Measurements from ENCODE around the gene ANTXR2. TPM values are rescaled to one million over a fixed set of nuclear protein-coding genes. Genes with fewer than 3 reads are reported as not detected.
A peak's percentile ranks its signal among the peaks of the same experiment; 100 is the strongest.
"Not testable (repeated sequence)": the region's sequence is repeated elsewhere in the genome, so short reads cannot be mapped to it uniquely, and the experiment has no call there.

ANTXR2 gene
- total and polyA plus RNA-seq, 5 experiments from 2014 or later, result 11.4 to 22.1 (median 19.3) TPM

DNA sequence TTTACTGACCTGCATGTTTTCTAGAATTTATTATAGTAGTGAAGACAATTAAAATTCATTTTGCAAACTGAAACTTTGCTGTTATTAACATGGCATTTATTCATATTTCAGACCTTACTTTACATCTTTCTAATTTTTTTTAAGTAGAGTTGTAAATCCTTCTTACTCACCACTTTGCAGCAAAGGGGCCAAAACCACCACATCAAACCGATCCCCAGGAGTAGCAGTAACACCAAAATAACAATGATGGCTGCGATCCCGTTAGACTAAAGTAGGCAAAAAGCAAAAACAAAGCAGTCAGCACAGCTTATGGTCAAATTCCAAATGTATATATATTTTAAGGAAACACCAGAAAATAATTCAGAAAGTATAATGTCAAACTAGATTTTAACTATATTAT, 64.7 kb downstream of the ANTXR2 start:
- DNase-seq, result no peak
- H3K27ac Mint-ChIP-seq, result peak overlapping the region in 1 of 10 donors; percentile 21
- peaks cover 7 to 32% (median 20%) of the 10 kb centered on the region in 4 donors for H3K4me1 Mint-ChIP-seq

DNA sequence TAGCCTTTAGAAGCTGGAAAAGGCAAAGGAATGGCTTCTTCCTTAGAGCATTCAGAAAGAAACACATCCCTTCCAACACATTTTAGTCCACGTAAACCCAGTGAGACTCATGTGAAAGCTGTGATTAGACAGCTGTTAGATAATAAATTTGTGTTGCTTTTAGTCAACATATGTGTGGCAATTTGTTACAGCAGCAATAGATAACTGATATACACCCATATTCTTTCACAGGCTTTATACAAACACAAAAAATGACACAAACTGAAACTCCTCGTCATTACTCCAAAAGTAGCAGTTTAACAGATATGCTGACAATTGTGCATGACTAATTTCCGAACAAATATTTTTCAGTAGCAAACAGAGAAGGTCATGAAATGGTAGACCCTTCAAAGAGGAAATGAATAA, 65.3 kb downstream of the ANTXR2 start:
- Mint-ChIP-seq H3K36me3 (peaks cover 20 to 40% (median 32%) of the 10 kb centered on the region in 3 donors), H3K27ac (peak overlapping the region in 3 of 10 donors; percentile 21 to 48 (median 23)), H3K4me3 (no peak overlapping the region), H3K9me3 (peaks cover 0 to 11% (median 7%) of the 10 kb centered on the region in 9 donors), H3K27me3 (no peaks in the 10 kb centered on the region), H3K4me1 (peaks cover 7 to 32% (median 20%) of the 10 kb centered on the region in 4 donors)
- no peak for DNase-seq
- POLR2A ChIA-PET, result no interaction called here
- no peak for ATAC-seq

More for the DNA sequence above, 64.7 kb downstream of the ANTXR2 start:
- Mint-ChIP-seq H3K27me3 (no peaks in the 10 kb centered on the region), H3K4me3 (no peak overlapping the region), H3K9me3 (peaks cover 0 to 11% (median 7%) of the 10 kb centered on the region in 9 donors), H3K36me3 (peaks cover 20 to 42% (median 30%) of the 10 kb centered on the region in 3 donors)
- no peak for ATAC-seq
- POLR2A ChIA-PET, result no interaction called here

DNA sequence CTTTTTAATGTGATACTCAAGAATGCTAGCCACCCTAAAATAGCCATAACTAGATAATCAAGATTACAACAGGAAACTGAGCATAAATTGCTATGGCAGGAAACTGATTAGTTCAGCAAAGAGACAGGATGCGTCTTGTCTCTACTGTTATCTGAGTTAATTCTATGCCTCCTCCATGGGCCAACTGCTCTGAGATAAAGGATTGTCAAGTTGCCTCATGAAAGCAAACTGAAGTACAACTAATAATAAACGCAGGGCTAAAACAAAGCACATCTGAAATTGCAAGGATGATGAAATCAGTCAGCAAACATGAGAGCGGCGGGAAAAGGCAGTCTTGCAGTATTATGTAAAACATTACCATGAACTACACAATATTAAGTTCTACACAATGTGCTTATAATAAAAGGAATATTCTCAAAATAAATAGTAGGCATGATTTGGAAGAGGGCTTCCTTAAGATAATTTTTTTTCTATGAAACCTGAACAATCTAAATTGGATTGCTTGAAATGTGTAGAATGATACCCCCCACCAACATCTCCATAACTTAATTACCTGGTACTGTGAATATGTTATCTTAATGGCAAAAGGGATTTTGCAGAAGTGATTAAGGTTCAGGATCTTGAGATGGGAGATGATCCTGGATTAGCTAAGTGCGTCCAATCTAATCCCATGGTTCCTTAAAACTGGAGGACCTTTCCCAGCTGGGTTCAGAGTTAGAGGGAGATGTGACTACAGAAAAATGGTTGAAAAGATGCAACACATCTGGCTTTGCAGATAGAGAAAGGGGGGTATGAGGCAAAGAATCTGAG, 65.9 kb downstream of the ANTXR2 start:
- Mint-ChIP-seq H3K4me1 (peaks cover 7 to 32% (median 20%) of the 10 kb centered on the region in 4 donors), H3K4me3 (peak overlapping the region in 2 of 10 donors; percentile 10 to 15), H3K27me3 (no peaks in the 10 kb centered on the region), H3K36me3 (peaks cover 20 to 40% (median 35%) of the 10 kb centered on the region in 3 donors), H3K9me3 (peaks cover 0 to 11% (median 7%) of the 10 kb centered on the region in 9 donors), H3K27ac (peak overlapping the region in 7 of 10 donors; percentile 21 to 66 (median 56))
- POLR2A ChIA-PET, result no interaction called here
- DNase-seq (peak in 1 of 10 donors; percentile 2), ATAC-seq (peak in 1 of 2 donors; percentile 56)

DNA sequence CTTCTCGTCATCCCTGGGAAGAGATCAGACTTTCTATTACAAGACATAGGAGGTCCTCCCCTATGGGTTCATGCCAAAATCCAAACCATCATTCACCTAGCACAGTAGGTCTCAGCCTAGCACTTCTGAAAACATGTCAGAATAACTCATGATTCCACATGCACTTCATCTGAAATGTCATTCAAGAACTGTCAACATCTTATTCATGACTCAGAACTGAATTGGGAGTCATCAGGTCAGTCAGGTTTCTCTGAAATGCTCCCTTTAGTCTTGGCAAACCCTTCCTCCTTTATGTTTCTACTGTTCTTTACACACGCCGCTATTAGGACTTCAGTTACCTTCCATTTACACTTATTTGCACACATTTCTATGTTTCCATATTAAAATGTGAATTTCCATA, 67.2 kb downstream of the ANTXR2 start:
- POLR2A ChIA-PET, result no interaction called here
- Mint-ChIP-seq H3K36me3 (peaks cover 13 to 42% (median 39%) of the 10 kb centered on the region in 3 donors), H3K27ac (peak overlapping the region in 1 of 10 donors; percentile 14), H3K4me3 (no peak overlapping the region), H3K4me1 (peaks cover 7 to 32% (median 20%) of the 10 kb centered on the region in 4 donors), H3K27me3 (no peaks in the 10 kb centered on the region), H3K9me3 (peaks cover 0 to 11% (median 7%) of the 10 kb centered on the region in 9 donors)
- ATAC-seq, result no peak
- DNase-seq, result no peak

DNA sequence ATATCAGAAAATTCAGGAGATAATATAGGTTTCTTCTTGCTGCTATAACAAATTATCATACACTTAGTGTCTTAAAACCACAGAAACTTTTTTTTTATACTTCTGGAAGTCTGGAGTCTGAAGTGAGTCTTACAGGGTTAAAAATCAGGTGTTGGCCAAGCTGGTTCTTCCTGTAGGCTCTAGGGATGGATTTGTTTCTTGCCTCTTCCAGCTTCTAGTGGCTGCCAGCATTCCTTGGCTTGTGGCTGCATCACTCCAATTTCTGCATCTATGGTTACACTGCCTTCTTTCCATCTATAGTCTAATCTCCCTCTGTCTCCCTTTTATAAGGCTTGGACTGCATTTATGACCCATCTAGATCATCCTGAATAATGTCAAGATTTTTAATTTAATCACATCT, 68.7 kb downstream of the ANTXR2 start:
- POLR2A ChIA-PET, result no interaction called here
- no peaks in the 10 kb centered on the region for H3K27me3 Mint-ChIP-seq
- H3K27ac Mint-ChIP-seq, result no peak overlapping the region
- H3K4me3 Mint-ChIP-seq, result no peak overlapping the region
- peaks cover 0 to 11% (median 7%) of the 10 kb centered on the region in 9 donors for H3K9me3 Mint-ChIP-seq
- DNase-seq (no peak), ATAC-seq (no peak)
- H3K36me3 Mint-ChIP-seq, result peaks cover 17 to 34% (median 34%) of the 10 kb centered on the region in 3 donors
- peaks cover 7 to 27% (median 17%) of the 10 kb centered on the region in 4 donors for H3K4me1 Mint-ChIP-seq

GRCh38 chr4:80002559-80002958, 70.5 kb downstream of the ANTXR2 start:
- H3K4me3 Mint-ChIP-seq, ATAC-seq, POLR2A ChIA-PET, H3K27ac Mint-ChIP-seq, H3K27me3 Mint-ChIP-seq, DNase-seq: not testable (repeated sequence)
- Mint-ChIP-seq H3K36me3 (peaks cover 17 to 32% (median 25%) of the 10 kb centered on the region in 3 donors), H3K4me1 (peaks cover 5 to 22% (median 15%) of the 10 kb centered on the region in 4 donors), H3K9me3 (peaks cover 0 to 11% (median 7%) of the 10 kb centered on the region in 9 donors)

DNA sequence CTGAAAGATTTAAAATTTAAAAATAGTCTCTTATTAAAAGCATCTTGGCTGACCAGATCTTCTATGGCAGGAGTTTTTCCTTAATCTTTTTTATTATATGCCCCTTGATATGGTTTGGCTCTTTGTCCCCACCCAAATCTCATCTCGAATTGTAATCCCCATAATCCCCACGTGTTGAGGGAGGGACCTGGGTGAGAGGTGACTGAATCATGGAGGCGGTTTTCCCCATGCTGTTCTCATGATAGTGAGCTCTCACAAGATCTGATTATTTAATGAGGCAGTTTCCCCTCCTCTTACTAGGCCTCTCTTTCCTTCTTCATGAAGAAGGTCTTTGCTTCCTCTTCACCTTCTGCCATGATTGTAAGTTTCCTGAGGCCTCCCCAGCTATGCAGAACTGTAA, 74.0 kb downstream of the ANTXR2 start:
- ATAC-seq, H3K27me3 Mint-ChIP-seq, H3K9me3 Mint-ChIP-seq, H3K4me3 Mint-ChIP-seq, DNase-seq: not testable (repeated sequence)
- peaks cover 3 to 21% (median 9%) of the 10 kb centered on the region in 3 donors for H3K36me3 Mint-ChIP-seq
- peaks cover 2 to 17% (median 8%) of the 10 kb centered on the region in 4 donors for H3K4me1 Mint-ChIP-seq
- H3K27ac Mint-ChIP-seq, result peak overlapping the region in 1 of 10 donors; percentile 21
- POLR2A ChIA-PET, result interaction anchor here (0.6 kb wide), 1 partner anchor 47 kb away, joined by 4 read pairs; no protein-coding TSS in a partner anchor

GRCh38 chr4:79998201-79998600, 74.8 kb downstream of the ANTXR2 start:
- peak overlapping the region in 1 of 10 donors; percentile 15 for H3K27ac Mint-ChIP-seq
- peaks cover 3 to 19% (median 9%) of the 10 kb centered on the region in 3 donors for H3K36me3 Mint-ChIP-seq
- no peaks in the 10 kb centered on the region for H3K9me3 Mint-ChIP-seq
- no peaks in the 10 kb centered on the region for H3K27me3 Mint-ChIP-seq
- no peak overlapping the region for H3K4me3 Mint-ChIP-seq
- ATAC-seq (no peak), DNase-seq (no peak)
- peaks cover 2 to 18% (median 8%) of the 10 kb centered on the region in 4 donors for H3K4me1 Mint-ChIP-seq
- POLR2A ChIA-PET, result no interaction called here

- H3K36me3 Mint-ChIP-seq, result peaks cover 3 to 13% (median 6%) of the 10 kb centered on the region in 3 donors
- ATAC-seq (no peak), DNase-seq (no peak)
- H3K9me3 Mint-ChIP-seq, result peaks cover 0 to 2% (median 0%) of the 10 kb centered on the region in 9 donors
- peak overlapping the region in 1 of 10 donors; percentile 61 for H3K27ac Mint-ChIP-seq
- no peak overlapping the region for H3K4me3 Mint-ChIP-seq
- POLR2A ChIA-PET, result no interaction called here
- H3K27me3 Mint-ChIP-seq, result no peaks in the 10 kb centered on the region
- peaks cover 4 to 20% (median 8%) of the 10 kb centered on the region in 4 donors for H3K4me1 Mint-ChIP-seq
These were observed 76.2 kb downstream of the ANTXR2 start for GRCh38 chr4:79996851-79997250.

GRCh38 chr4:79993476-79993875, 79.6 kb downstream of the ANTXR2 start:
- POLR2A ChIA-PET, result interaction anchor here (0.6 kb wide), 1 partner anchor 165 kb away, joined by 4 read pairs; no protein-coding TSS in a partner anchor
- peaks cover 4 to 19% (median 4%) of the 10 kb centered on the region in 3 donors for H3K36me3 Mint-ChIP-seq
- no peak overlapping the region for H3K27ac Mint-ChIP-seq
- peaks cover 7 to 34% (median 16%) of the 10 kb centered on the region in 4 donors for H3K4me1 Mint-ChIP-seq
- no peak for DNase-seq
- no peaks in the 10 kb centered on the region for H3K27me3 Mint-ChIP-seq
- no peak for ATAC-seq
- H3K9me3 Mint-ChIP-seq, result peaks cover 0 to 4% (median 0%) of the 10 kb centered on the region in 9 donors
- no peak overlapping the region for H3K4me3 Mint-ChIP-seq

DNA sequence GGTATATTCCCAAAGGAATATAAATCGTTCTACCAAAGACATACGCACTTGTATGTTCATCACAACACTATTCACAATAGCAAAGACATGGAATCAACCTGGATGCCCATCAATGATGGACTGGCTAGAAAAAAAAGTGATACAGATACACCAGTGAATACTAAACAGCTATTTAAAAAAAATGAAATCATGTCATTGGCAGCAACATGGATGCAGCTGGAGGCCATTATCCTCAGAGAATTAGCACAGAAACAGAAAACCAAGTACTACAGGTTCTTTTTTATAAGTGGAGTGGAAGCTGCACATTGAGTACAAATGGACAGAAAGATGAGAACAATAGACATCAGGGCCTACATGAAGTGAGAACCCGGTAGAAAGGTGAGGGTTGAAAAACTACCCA, 81.4 kb downstream of the ANTXR2 start:
- no peak overlapping the region for H3K27ac Mint-ChIP-seq
- no peak for ATAC-seq
- peaks cover 4 to 17% (median 6%) of the 10 kb centered on the region in 3 donors for H3K36me3 Mint-ChIP-seq
- no peak for DNase-seq
- H3K4me3 Mint-ChIP-seq, result no peak overlapping the region
- H3K27me3 Mint-ChIP-seq, result no peaks in the 10 kb centered on the region
- peaks cover 0 to 4% (median 0%) of the 10 kb centered on the region in 9 donors for H3K9me3 Mint-ChIP-seq
- POLR2A ChIA-PET, result no interaction called here
- peaks cover 9 to 28% (median 11%) of the 10 kb centered on the region in 4 donors for H3K4me1 Mint-ChIP-seq

- POLR2A ChIA-PET, H3K27ac Mint-ChIP-seq, H3K9me3 Mint-ChIP-seq, H3K27me3 Mint-ChIP-seq, ATAC-seq, DNase-seq: not testable (repeated sequence)
- peaks cover 2 to 15% (median 6%) of the 10 kb centered on the region in 3 donors for H3K36me3 Mint-ChIP-seq
- peak overlapping the region in 1 of 10 donors; percentile 3 for H3K4me3 Mint-ChIP-seq
- peaks cover 9 to 28% (median 12%) of the 10 kb centered on the region in 4 donors for H3K4me1 Mint-ChIP-seq
These were observed 81.9 kb downstream of the ANTXR2 start for GRCh38 chr4:79991100-79991499.

GRCh38 chr4:79987401-79987800, 85.6 kb downstream of the ANTXR2 start:
- H3K27ac Mint-ChIP-seq, result no peak overlapping the region
- peaks cover 0 to 3% (median 0%) of the 10 kb centered on the region in 9 donors for H3K9me3 Mint-ChIP-seq
- peaks cover 8 to 22% (median 11%) of the 10 kb centered on the region in 3 donors for H3K36me3 Mint-ChIP-seq
- H3K27me3 Mint-ChIP-seq, result no peaks in the 10 kb centered on the region
- POLR2A ChIA-PET, result no interaction called here
- no peak for DNase-seq
- H3K4me3 Mint-ChIP-seq, result no peak overlapping the region
- H3K4me1 Mint-ChIP-seq, result peaks cover 9 to 17% (median 11%) of the 10 kb centered on the region in 4 donors
- ATAC-seq, result no peak
